Epithelial cell of esophagus (primary cell): ENCODE results near the gene LRIG1.

Source experiments
- DNase-seq: peaks from one replicate; pipeline ENCODE4 v3.0.0; 2010; ENCODE audit warnings: low read depth
- H3K4me3 ChIP-seq: 2 replicates; pipeline ENCODE4 v1.5.1; 2011; ENCODE audit warnings: mild to moderate bottlenecking, low read length, control low read depth
- CTCF ChIP-seq: IDR thresholded peaks from 2 replicates; pipeline ENCODE4 v1.5.1; 2011; ENCODE audit warnings: low read depth, mild to moderate bottlenecking, low read length, control low read depth, inconsistent platforms; ENCODE audit not compliant: insufficient read depth; ENCODE audit errors: missing control alignments

Gene LRIG1

GRCh38 chr3:66372681-66373350 lies 128.0 kb downstream of the LRIG1 start:
- DNase-seq: peak; percentile 22
- peak; percentile 30 for TF ChIP-seq CTCF
- H3K4me3 ChIP-seq: no peak overlapping the region

GRCh38 chr3:66371432-66371831 lies 129.4 kb downstream of the LRIG1 start:
- H3K4me3 ChIP-seq: no peak overlapping the region
- DNase-seq: no peak
- no peak for TF ChIP-seq CTCF

GRCh38 chr3:66370179-66370578 lies 130.6 kb downstream of the LRIG1 start:
- no peak for DNase-seq
- no peak overlapping the region for H3K4me3 ChIP-seq
- TF ChIP-seq CTCF: no peak

- H3K4me3 ChIP-seq: no peak overlapping the region
- no peak for TF ChIP-seq CTCF
- no peak for DNase-seq
Observed at GRCh38 chr3:66367979-66368378, 132.8 kb downstream of the LRIG1 start.

DNA sequence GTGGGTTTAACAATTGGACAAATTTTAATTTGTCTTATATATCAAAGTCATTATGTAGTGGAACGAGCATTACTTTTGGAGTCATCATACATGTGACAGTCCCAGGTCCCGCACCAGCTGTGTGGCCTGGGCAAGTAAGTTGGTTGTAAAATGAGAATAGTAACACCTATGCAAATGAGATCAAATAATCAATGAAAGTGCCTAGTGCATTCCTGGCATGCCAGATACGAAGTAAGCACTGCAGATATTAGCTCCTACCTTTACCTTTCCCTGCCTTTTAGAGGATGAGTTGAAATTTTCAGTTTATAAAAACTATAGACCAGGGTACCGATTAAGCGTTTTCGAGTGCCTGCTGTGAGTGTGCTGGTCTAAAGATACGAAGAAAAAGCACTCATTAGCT lies 134.1 kb downstream of the LRIG1 start:
- no peak for TF ChIP-seq CTCF
- no peak for DNase-seq

GRCh38 chr3:66365080-66365479 lies 135.7 kb downstream of the LRIG1 start:
- no peak overlapping the region for H3K4me3 ChIP-seq
- no peak for DNase-seq
- TF ChIP-seq CTCF: no peak

More for the DNA sequence above, 134.1 kb downstream of the LRIG1 start:
- H3K4me3 ChIP-seq: no peak overlapping the region

- TF ChIP-seq CTCF: no peak
- DNase-seq: no peak
- no peak overlapping the region for H3K4me3 ChIP-seq
Observed at GRCh38 chr3:66363148-66363547, 137.7 kb downstream of the LRIG1 start.
